H1 (cell line): ENCODE results near the gene CACNA1C. TPM values are rescaled to one million over a fixed set of nuclear protein-coding genes. Genes with fewer than 3 reads are reported as not detected.

ENCODE experiments used
- CTCF ChIA-PET: fragments of 300-600 bp; sonication (Branson Sonifier 250); formaldehyde crosslinking; loops from one replicate; lab custom pipeline; 2021; ENCODE audit not compliant: partially characterized antibody; lab: Charles Lee
- POLR2A ChIA-PET: fragments of 300-600 bp; sonication (Branson Sonifier 250); formaldehyde crosslinking; loops from one replicate; lab custom pipeline; 2021; ENCODE audit warnings: inconsistent platforms; ENCODE audit not compliant: partially characterized antibody; lab: Charles Lee
- DNase-seq, 2 experiments: peaks; one replicate each; pipeline versions ENCODE4 v3.0.0 to v3.0.0-alpha.2; 2010 to 2022; ENCODE audit warnings: low spot score in 2 of 2, low read depth in 1 of 2, mixed read lengths in 1 of 2
- FAIRE-seq: peaks from 2 replicates; lab custom pipeline; 2011; peaks lifted over from hg19 to GRCh38; lab: Jason Lieb, UNC
- H2AFZ ChIP-seq: 2 replicates; pipeline ENCODE4 v1.8.1; 2012; ENCODE audit warnings: low read length, inconsistent platforms
- H2AK5ac ChIP-seq: 2 replicates; pipeline ENCODE4 v1.6.1; 2013; ENCODE audit warnings: low read depth, low read length
- H2BK120ac ChIP-seq: replicated peaks from 2 replicates; pipeline ENCODE3; 2013; ENCODE audit warnings: low read depth, low read length, inconsistent platforms
- H2BK12ac ChIP-seq: 2 replicates; pipeline ENCODE4 v1.6.1; 2013; ENCODE audit warnings: low read depth, low read length
- H2BK15ac ChIP-seq: 2 replicates; pipeline ENCODE4 v1.6.1; 2013; ENCODE audit warnings: low read length
- H2BK20ac ChIP-seq: 2 replicates; pipeline ENCODE4 v1.6.1; 2013; ENCODE audit warnings: low read length
- H2BK5ac ChIP-seq: 2 replicates; pipeline ENCODE4 v1.6.1; 2013; ENCODE audit warnings: low read depth, low read length
- H3K14ac ChIP-seq: 2 replicates; pipeline ENCODE4 v1.6.1; 2013; ENCODE audit warnings: inconsistent platforms; ENCODE audit not compliant: insufficient read length
- H3K18ac ChIP-seq: 2 replicates; pipeline ENCODE4 v1.6.1; 2013; ENCODE audit warnings: low read length; ENCODE audit errors: extremely low read depth
- H3K23ac ChIP-seq: 2 replicates; pipeline ENCODE4 v1.6.1; 2013; ENCODE audit warnings: inconsistent platforms; ENCODE audit not compliant: insufficient read length
- H3K23me2 ChIP-seq: 2 replicates; pipeline ENCODE4 v1.6.1; 2013; ENCODE audit warnings: low read depth, low read length
- H3K27ac ChIP-seq: 2 replicates; pipeline ENCODE4 v1.6.1; 2011; ENCODE audit warnings: low read depth, low read length, inconsistent platforms
- H3K27me3 ChIP-seq, 4 experiments: replicated peaks in 1 of 4; 1 replicate in 1 of 4; 2 replicates in 3 of 4; pipeline versions ENCODE4 v1.6.1 to v1.8.1; 2011 to 2013; ENCODE audit warnings: low read length in 3 of 4, mild to moderate bottlenecking in 3 of 4, inconsistent platforms in 2 of 4, mixed read lengths in 2 of 4, moderate library complexity in 1 of 4; ENCODE audit not compliant: control insufficient read depth in 3 of 4, insufficient read depth in 3 of 4; ENCODE audit errors: extremely low read depth in 1 of 4
- H3K36me3 ChIP-seq, 4 experiments: 2 replicates each; pipeline versions ENCODE4 v1.6.1 to v1.8.1; 2011 to 2013; ENCODE audit warnings: mild to moderate bottlenecking in 4 of 4, low read length in 3 of 4, moderate library complexity in 2 of 4, control low read depth in 1 of 4, inconsistent platforms in 1 of 4; ENCODE audit not compliant: insufficient read depth in 4 of 4, control insufficient read depth in 2 of 4
- H3K4ac ChIP-seq: replicated peaks from 2 replicates; pipeline ENCODE3; 2013; ENCODE audit warnings: low read length, low read depth, mixed read lengths, inconsistent platforms; ENCODE audit not compliant: insufficient read length
- H3K4me1 ChIP-seq, 4 experiments: replicated peaks in 1 of 4; 1 replicate in 1 of 4; 2 replicates in 3 of 4; pipeline versions ENCODE4 v1.6.1 to v1.8.1; 2011 to 2013; ENCODE audit warnings: low read length in 3 of 4, inconsistent platforms in 2 of 4, mixed read lengths in 1 of 4; ENCODE audit not compliant: insufficient read depth in 4 of 4, control insufficient read depth in 3 of 4
- H3K4me2 ChIP-seq, 2 experiments: 2 replicates each; pipeline versions ENCODE4 v1.6.1 to v1.8.1; 2011 to 2013; ENCODE audit warnings: low read depth in 2 of 2, low read length in 2 of 2, control low read depth in 1 of 2, inconsistent platforms in 1 of 2, mild to moderate bottlenecking in 1 of 2; ENCODE audit not compliant: insufficient read depth in 1 of 2
- H3K4me3 ChIP-seq, 4 experiments: fragments of 200-600, 300-600 bp in 1 of 4; sonication (generic), shearing (Covaris generic), sonication (Bioruptor Twin) in 1 of 4; 2 replicates each; pipeline versions ENCODE4 v1.5.1 to v1.8.1; 2011 to 2016; ENCODE audit warnings: low read length in 4 of 4, low read depth in 3 of 4, control low read depth in 2 of 4, inconsistent platforms in 2 of 4, mild to moderate bottlenecking in 2 of 4, mixed read lengths in 1 of 4, moderate library complexity in 1 of 4; ENCODE audit not compliant: insufficient read depth in 2 of 4; ENCODE audit errors: extremely low read depth in 1 of 4
- H3K56ac ChIP-seq: replicated peaks from 2 replicates; pipeline ENCODE3; 2013; ENCODE audit warnings: low read depth, mild to moderate bottlenecking, mixed read lengths, low read length, inconsistent platforms; ENCODE audit not compliant: insufficient read length
- H3K79me1 ChIP-seq: 2 replicates; pipeline ENCODE4 v1.6.1; 2013; ENCODE audit warnings: low read depth, low read length, control low read depth
- H3K79me2 ChIP-seq, 2 experiments: 2 replicates each; pipeline versions ENCODE4 v1.6.1 to v1.8.1; 2012 to 2013; ENCODE audit warnings: low read length in 2 of 2, mild to moderate bottlenecking in 2 of 2, inconsistent platforms in 1 of 2; ENCODE audit not compliant: insufficient read depth in 2 of 2, control insufficient read depth in 1 of 2
- H3K9ac ChIP-seq, 4 experiments: replicated peaks in 1 of 4; 1 replicate in 1 of 4; 2 replicates in 3 of 4; pipeline versions ENCODE4 v1.6.1 to v1.8.1; 2011 to 2013; ENCODE audit warnings: low read depth in 3 of 4, low read length in 3 of 4, control low read depth in 2 of 4, mild to moderate bottlenecking in 2 of 4, moderate library complexity in 2 of 4, inconsistent platforms in 1 of 4; ENCODE audit errors: extremely low read depth in 1 of 4
- H3K9me3 ChIP-seq, 2 experiments: 2 replicates each; pipeline versions ENCODE4 v1.6.1 to v1.8.1; 2012 to 2013; ENCODE audit warnings: mild to moderate bottlenecking in 2 of 2, moderate library complexity in 2 of 2, control low read depth in 1 of 2, inconsistent platforms in 1 of 2, low read depth in 1 of 2, low read length in 1 of 2, mixed read lengths in 1 of 2; ENCODE audit not compliant: insufficient read depth in 2 of 2
- H4K20me1 ChIP-seq, 2 experiments: replicated peaks in 1 of 2; 2 replicates each; pipeline versions ENCODE3 to v1.8.1; 2011 to 2013; ENCODE audit warnings: inconsistent platforms in 2 of 2, low read length in 2 of 2, mild to moderate bottlenecking in 1 of 2; ENCODE audit not compliant: insufficient read depth in 2 of 2, control insufficient read depth in 1 of 2
- H4K5ac ChIP-seq: 2 replicates; pipeline ENCODE4 v1.6.1; 2013; ENCODE audit warnings: low read length, low read depth, mixed read lengths, inconsistent platforms; ENCODE audit not compliant: insufficient read length
- H4K8ac ChIP-seq: 2 replicates; pipeline ENCODE4 v1.8.0; 2013; ENCODE audit warnings: mild to moderate bottlenecking, moderate library complexity, low read length, inconsistent platforms; ENCODE audit not compliant: insufficient read depth; ENCODE audit errors: extremely low read depth
- H4K91ac ChIP-seq: replicated peaks from 2 replicates; pipeline ENCODE3; 2013; ENCODE audit warnings: low read length, mixed read lengths, inconsistent platforms; ENCODE audit not compliant: insufficient read length
- CBX8 ChIP-seq: fragments of 300-800, 300-1000 bp; sonication (generic); IDR thresholded peaks from 2 replicates; pipeline ENCODE4 v1.7.1; 2016; ENCODE audit warnings: low read depth, low read length, borderline replicate concordance
- CHD1 ChIP-seq: IDR thresholded peaks from 2 replicates; pipeline ENCODE4 v1.6.1; 2012; ENCODE audit warnings: low read depth, low read length, improper control_type of control experiment
- GTF2F1 ChIP-seq: IDR thresholded peaks from 2 replicates; pipeline ENCODE4 v1.6.1; 2012; ENCODE audit warnings: low read depth, low read length, improper control_type of control experiment, borderline replicate concordance
- KDM1A ChIP-seq: fragments of 200-600, 300-600 bp; sonication (generic); IDR thresholded peaks from 2 replicates; pipeline ENCODE4 v1.7.1; 2016; ENCODE audit warnings: mild to moderate bottlenecking, low read length, borderline replicate concordance
- NANOG ChIP-seq: IDR thresholded peaks from 2 replicates; pipeline ENCODE4 v1.6.1; 2011; ENCODE audit warnings: low read length, low read depth, mild to moderate bottlenecking, inconsistent platforms; ENCODE audit not compliant: insufficient read depth, poor library complexity, severe bottlenecking
- SRF ChIP-seq: IDR thresholded peaks from 2 replicates; pipeline ENCODE4 v1.6.1; 2011; ENCODE audit warnings: mild to moderate bottlenecking, low read depth, low read length, moderate library complexity
- TEAD4 ChIP-seq: IDR thresholded peaks from 2 replicates; pipeline ENCODE4 v1.6.1; 2012; ENCODE audit warnings: low read depth, low read length, inconsistent platforms, mixed read lengths
- WGBS, 2 experiments: shearing (Covaris generic) in 1 of 2; methylation state at CpG; one replicate each; pipeline versions ENCODE4 v1.1.6 to v1.1.7; 2013 to 2015; ENCODE audit warnings: low lambda C conversion rate in 2 of 2, mixed read lengths in 2 of 2, inconsistent platforms in 1 of 2, low coverage in 1 of 2, missing lambda C conversion rate in 1 of 2; ENCODE audit not compliant: insufficient replicate concordance in 2 of 2, insufficient coverage in 1 of 2, insufficient read length in 1 of 2; ENCODE audit errors: extremely low coverage in 1 of 2, missing lambda C conversion rate in 1 of 2; 5-methylcytosine and 5-hydroxymethylcytosine counted together
- polyA plus RNA-seq, 7 experiments: library from polyadenylated mRNA; depleted of rRNA in 3 of 7; stranded (reverse) in 5 of 7; unstranded in 2 of 7; fragments of >200 nt in 5 of 7; fragments of 200-250 nt in 2 of 7; gene quantifications; 1 replicate in 5 of 7; 2 replicates in 1 of 7; 4 replicates in 1 of 7; pipeline versions ENCODE4 v1.2.1 to v1.2.3, GENCODE V29; 2011 to 2013; ENCODE audit warnings: missing spikeins in 2 of 7, mixed read lengths in 2 of 7
- total RNA-seq: library from RNA; stranded (reverse); fragmentation: NEBNext Ultra II Directional; extraction: Animal tissue kit (Norgen Biotek cat#: 25700); gene quantifications from 2 replicates; pipeline ENCODE4 v1.2.1, GENCODE V29; 2021

Gene CACNA1C
- total and polyA plus RNA-seq, 2 of the 8 experiments (the other 6 are each of a cell fraction or from before 2014, with no cell fraction given), result 1.3 TPM

- Histone ChIP-seq H2BK120ac (no peak overlapping the region), H3K18ac (peak overlapping the region; percentile 51; the same call in 1 of the 2 replicates), H3K9me3 (no peaks in the 10 kb centered on the region), H3K23me2 (no peaks in the 10 kb centered on the region), H3K4me2 (no peak overlapping the region), H3K27ac (no peak overlapping the region), H2BK12ac (no peak overlapping the region; the same call in 1 of the 2 replicates), H3K4me1 (no peaks in the 10 kb centered on the region), H3K9ac (no peak overlapping the region), H4K20me1 (no peaks in the 10 kb centered on the region), H3K14ac (no peak overlapping the region), H4K5ac (no peak overlapping the region), H3K79me1 (no peaks in the 10 kb centered on the region), H4K8ac (no peak overlapping the region; the same call in 1 of the 2 replicates), H3K27me3 (no peaks in the 10 kb centered on the region; a peak in 1 of 7 replicates), H3K79me2 (no peaks in the 10 kb centered on the region), H3K56ac (no peak overlapping the region), H2BK15ac (no peak overlapping the region), H3K23ac (no peak overlapping the region), H3K36me3 (no peaks in the 10 kb centered on the region; a peak in 1 of 8 replicates), H2BK20ac (no peak overlapping the region), H2AFZ (no peak overlapping the region), H3K4me3 (no peak overlapping the region), H3K4ac (no peak overlapping the region), H2BK5ac (no peak overlapping the region; the same call in 1 of the 2 replicates), H4K91ac (no peak overlapping the region), H2AK5ac (no peak overlapping the region)
- DNase-seq, result no peak
- no peak for FAIRE-seq
- ChIA-PET CTCF (interaction anchor here (0.6 to 4.5 kb wide), 10 partner anchors 8 to 559 kb away, joined by 3 to 24 read pairs (median 4); no protein-coding TSS in a partner anchor), POLR2A (interaction anchor here (1.0 to 1.5 kb wide), 2 partner anchors 9 to 68 kb away, joined by 3 to 4 read pairs; no protein-coding TSS in a partner anchor)
- TF ChIP-seq NANOG (no peak), KDM1A (no peak), SRF (no peak), CBX8 (no peak), GTF2F1 (no peak), CHD1 (no peak), TEAD4 (peak; percentile 9; the same call in 1 of the 2 replicates)
- 75% methylated on average over 12 of the region's 14 CpGs; no CpG with 5 or more reads in 1 of the 2 experiments for WGBS, 2 experiments
Observed at GRCh38 chr12:2615665-2616402, 563.0 kb downstream of the CACNA1C start.
